HG02623 (cell line): Measurements from ENCODE around the gene FBXO21.
"Not testable (repeated sequence)": the region's sequence is repeated elsewhere in the genome, so short reads cannot be mapped to it uniquely, and the experiment has no call there.

Experiments
- ATAC-seq: cut with Tn5 transposase; IDR thresholded peaks from one replicate; pipeline ENCODE4 v1.9.1; 2021; ENCODE audit warnings: moderate library complexity; ENCODE audit not compliant: unreplicated experiment

Gene FBXO21

DNA sequence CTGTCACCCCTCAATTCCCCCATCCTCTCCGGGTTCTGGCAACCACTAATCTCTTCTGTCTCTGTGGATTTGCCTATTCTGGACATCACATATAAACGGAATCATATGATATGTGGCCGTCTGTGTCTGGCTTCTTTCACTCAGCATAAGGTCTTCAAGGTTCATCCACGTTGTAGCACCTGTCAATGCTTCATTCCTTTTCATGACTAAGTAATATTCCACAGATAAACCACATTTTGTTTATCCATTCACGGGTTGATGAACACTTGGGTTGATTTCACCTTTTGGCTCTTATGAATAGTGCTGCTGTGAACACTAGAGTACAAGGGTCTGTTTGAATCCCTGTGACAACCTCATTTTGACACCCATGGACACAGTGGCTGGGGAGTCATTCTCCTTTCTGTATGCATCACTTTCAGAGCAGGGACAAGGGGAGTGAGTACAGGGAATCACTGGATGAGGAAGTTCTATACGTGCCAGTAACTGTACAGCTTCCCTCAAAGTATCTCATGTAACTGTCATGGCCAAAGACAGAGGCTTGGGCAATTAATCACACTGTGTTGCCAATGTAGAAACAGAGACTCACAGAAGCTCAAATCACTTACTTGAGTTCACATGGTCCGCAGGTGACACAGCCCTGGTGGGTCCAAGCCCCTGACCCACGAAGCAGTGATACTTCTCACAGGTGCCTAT lies 80.2 kb downstream of the FBXO21 start:
- no peak for ATAC-seq

GRCh38 chr12:117105902-117106301 lies 84.4 kb downstream of the FBXO21 start:
- no peak for ATAC-seq

- ATAC-seq: not testable (repeated sequence)
Observed at GRCh38 chr12:117104003-117104402, 86.3 kb downstream of the FBXO21 start.

DNA sequence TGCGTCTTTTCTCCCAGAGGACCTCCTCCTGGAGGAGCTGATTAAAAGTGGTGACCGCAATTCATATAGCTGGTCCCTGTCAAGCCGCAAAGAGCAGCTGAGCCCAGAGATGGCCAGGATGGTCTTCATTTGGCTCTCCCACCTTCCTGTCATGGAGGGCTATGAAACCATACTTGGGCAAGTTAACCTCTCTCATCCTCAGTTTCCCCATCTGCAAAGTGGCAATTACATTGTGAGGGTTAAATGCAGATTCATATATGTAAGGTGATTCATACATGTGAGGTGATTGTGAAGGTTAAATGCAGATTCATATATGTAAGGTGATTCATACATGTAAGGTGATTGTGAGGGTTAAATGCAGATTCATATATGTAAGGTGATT lies 87.5 kb downstream of the FBXO21 start:
- ATAC-seq: no peak

GRCh38 chr12:117101953-117102799 lies 88.1 kb downstream of the FBXO21 start:
- ATAC-seq: no peak

DNA sequence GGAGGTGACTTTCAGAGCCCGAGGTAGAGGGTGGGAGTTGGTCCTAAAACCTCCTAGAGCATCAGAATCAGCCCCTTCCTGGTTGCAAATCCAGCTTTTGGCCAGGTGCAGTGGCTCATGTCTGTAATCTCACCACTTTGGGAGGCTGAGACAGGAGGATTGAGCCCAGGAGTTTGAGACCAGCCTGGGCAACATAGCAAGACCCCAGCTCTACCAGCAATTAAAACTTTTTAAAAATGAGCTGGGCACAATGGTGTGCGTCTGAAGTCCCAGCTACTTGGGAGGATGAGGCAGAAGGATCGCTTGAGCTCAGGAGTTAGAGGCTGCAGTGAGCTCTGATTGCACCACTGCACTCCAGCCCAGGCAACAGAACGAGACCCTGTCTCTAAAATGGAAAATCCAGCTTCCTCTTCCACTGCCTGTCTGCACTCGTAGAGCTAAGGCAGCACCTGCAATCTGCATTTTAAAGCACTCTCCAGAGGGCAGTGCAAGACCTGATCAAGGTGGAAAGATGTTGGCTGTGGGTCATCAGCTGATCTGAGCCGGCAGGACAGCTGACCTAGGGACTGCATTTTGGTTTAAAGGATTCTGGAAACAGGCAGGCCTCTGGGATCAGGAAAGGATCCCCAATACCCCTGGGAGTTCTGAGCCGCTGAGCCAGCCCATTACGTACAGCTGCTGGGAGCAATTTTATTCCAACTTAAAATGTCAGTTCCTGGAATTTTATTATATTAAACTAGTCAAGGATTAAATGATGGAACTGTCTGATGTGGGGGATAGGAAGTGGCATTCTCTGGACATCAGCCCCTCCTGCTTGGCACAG lies 89.2 kb downstream of the FBXO21 start:
- no peak for ATAC-seq

GRCh38 chr12:117100251-117100650 lies 90.0 kb downstream of the FBXO21 start:
- ATAC-seq: no peak

DNA sequence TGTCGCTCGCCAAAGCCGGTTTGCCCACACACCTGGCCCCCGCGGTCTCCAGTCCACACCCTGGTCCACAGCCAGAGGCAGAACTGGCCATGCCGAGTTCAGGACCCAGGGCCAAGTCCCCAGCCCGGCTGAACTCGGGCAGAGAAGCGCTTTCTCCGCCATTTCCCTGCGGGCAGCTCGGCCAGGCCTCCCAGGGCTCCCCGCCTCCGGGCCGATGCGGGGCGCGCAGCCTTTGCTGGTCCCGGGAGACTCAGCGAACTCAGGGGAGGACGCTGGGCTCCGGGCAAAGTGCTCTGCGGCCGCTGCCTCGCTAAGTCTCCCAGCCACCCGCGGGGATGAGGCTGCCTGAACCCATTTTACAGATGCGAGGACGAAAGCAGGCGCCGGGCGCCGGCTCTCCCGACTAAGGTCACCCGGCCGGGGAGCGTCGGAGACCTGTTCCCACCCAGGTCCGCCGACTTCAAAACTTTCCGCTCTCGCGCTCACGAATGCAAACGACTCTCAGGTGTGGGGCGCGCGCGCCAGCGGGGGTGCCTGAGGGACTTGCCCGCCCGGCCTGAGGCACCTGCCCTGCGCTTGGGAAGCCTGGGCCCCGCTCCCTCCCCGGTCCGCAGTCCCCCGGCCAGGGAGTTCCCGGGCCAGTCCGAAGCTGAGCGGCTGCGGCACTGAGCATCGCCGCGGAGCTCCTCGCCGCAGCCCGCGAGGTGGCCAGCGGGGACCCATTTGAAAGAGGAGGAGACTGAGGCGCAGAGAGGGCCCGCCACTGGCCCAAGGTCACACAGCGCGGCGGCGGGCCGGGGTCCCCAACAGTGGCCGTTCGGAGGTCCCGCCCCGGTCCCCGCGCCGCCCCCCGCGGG lies 91.7 kb downstream of the FBXO21 start:
- ATAC-seq: peak; percentile 37

DNA sequence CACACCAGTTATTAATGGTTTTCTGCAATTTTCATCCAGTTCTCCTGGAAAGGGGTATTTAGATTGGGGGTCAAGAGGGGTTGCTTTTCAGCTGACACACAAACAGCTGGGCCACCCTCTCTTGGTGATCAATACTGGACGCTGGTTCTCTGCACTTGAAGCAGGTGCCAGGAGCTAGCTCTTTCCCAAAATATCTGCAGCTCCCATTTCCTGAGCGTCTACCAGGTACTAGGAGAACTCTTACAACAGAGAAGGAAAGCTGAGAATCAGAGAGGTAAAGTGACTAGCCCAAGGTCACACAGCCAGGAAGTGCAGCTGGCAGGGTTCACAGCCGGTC lies 92.3 kb downstream of the FBXO21 start:
- ATAC-seq: no peak

- no peak for ATAC-seq
Observed at GRCh38 chr12:117097159-117097558, 93.1 kb downstream of the FBXO21 start.

DNA sequence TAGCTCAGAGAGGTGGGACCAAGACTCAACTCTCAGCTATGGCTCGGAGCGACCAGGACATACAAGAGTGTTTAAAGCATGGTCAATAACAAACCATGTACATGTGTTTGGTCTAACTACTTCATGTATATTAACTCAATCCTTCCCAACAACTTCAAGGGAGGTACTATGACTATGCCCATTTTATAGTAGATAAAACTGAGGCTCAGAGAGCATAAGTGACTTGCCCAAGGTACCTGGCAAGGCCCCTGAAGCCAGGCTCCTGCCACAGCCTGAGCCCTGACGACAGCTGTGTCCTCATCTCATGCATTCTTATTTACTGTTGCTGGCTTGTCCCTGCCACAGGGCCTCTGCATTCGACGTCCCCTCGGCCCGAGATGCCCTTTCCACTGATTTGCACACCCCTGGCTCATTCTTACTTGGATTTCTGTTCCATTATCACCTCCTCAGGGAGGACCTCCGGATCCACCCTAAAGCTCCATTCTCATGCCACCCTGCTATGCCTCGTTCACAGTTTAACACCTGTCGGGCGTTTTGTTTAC lies 93.7 kb downstream of the FBXO21 start:
- ATAC-seq: no peak

- not testable (repeated sequence) for ATAC-seq
Observed at GRCh38 chr12:117095191-117095590, 95.1 kb downstream of the FBXO21 start.

GRCh38 chr12:117093918-117094630 lies 96.2 kb downstream of the FBXO21 start:
- no peak for ATAC-seq

DNA sequence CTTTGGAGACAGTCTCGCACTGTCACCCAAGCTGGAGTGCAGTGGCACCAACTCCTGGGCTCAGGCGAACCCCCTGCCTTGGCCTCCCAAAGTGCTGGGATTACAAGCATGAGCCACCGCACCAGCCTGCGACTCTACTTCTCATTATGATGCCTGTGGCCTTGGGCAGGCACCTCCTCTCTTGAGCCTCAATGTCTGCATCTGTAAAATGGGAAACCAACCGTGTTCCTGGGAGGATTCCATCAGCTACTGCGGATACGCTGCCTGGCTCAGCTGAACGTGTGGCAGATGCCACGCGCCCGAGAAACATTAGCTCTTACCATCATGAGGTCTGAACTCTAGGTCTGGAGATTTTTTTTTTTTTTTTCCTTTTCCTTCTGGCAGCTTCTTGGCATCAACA lies 96.8 kb downstream of the FBXO21 start:
- no peak for ATAC-seq

DNA sequence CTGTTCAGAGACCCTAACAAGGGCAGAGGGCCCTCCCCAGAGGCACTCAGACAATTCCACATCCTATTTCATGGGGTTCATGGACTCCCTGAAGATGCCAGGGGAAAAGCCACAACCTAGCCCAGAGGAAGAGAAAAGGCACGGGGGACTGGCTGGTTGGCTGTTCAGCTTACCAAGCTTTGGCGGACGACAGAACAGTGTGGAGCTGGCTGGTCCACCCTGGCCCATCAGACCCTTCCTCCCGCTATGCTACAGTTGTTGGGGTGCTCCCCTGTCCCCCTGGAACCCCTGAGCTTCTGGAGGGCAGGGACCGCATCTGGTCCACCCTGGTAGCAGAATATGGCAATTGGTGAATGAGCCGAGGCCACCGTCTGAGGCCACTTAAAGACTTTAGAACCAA lies 97.4 kb downstream of the FBXO21 start:
- ATAC-seq: no peak

- ATAC-seq: no peak
Observed at GRCh38 chr12:117092511-117092780, 97.8 kb downstream of the FBXO21 start.
